Breast epithelium (tissue), 4 donors: ENCODE results near the gene DSG2. TPM values are rescaled to one million over a fixed set of nuclear protein-coding genes. Genes with fewer than 3 reads are reported as not detected.

Experiments
- DNase-seq, 2 donors: peaks; one replicate each; pipeline ENCODE4 v3.0.0-alpha.2; 2019; ENCODE audit warnings: low spot score in 2 of 2
- H3K27ac ChIP-seq, 2 donors: fragments of 200-600 bp; sonication (generic) in 1 of 2; one replicate each; pipeline ENCODE4 v1.5.1; 2016 to 2019; ENCODE audit warnings: mild to moderate bottlenecking in 1 of 2
- H3K27me3 ChIP-seq, 2 donors: fragments of 200-600 bp; sonication (generic) in 1 of 2; one replicate each; pipeline versions ENCODE4 v1.5.1 to v1.6.0; 2017 to 2019; ENCODE audit warnings: control low read depth in 1 of 2, mild to moderate bottlenecking in 1 of 2
- H3K36me3 ChIP-seq: fragments of 200-600 bp; one replicate; pipeline ENCODE4 v1.5.1; 2019
- H3K4me1 ChIP-seq, 2 donors: fragments of 200-600 bp; sonication (generic); one replicate each; pipeline ENCODE4 v1.5.1; 2016 to 2019; ENCODE audit warnings: control low read depth in 1 of 2
- H3K4me3 ChIP-seq, 3 donors: fragments of 200-600 bp; sonication (generic); 1 replicate in 2 of 3; 2 replicates in 1 of 3; pipeline ENCODE4 v1.5.1; 2016 to 2019; ENCODE audit warnings: mild to moderate bottlenecking in 3 of 3, moderate library complexity in 2 of 3
- H3K9me3 ChIP-seq, 2 donors: fragments of 200-600 bp; sonication (generic) in 1 of 2; one replicate each; pipeline ENCODE4 v1.5.1; 2016 to 2019; ENCODE audit warnings: control low read depth in 1 of 2
- POLR2A ChIP-seq: fragments of 450-650 bp; IDR thresholded peaks from one replicate; pipeline ENCODE4 v1.6.1; 2016; ENCODE audit warnings: antibody characterized with exemption, mild to moderate bottlenecking, moderate library complexity
- POLR2AphosphoS5 ChIP-seq, 3 donors: sonication (generic); formaldehyde crosslinking; IDR thresholded peaks; one replicate each; pipeline ENCODE4 v1.6.1; 2017; ENCODE audit warnings: antibody characterized with exemption in 3 of 3
- intact Hi-C: fragments of 100-400 bp; cut with DNase I; formaldehyde crosslinking; loops from one replicate; pipeline ENCODE4 v1.15.1; 2023; ENCODE audit warnings: low total_unique reads
- total RNA-seq, 3 donors: library from RNA; depleted of rRNA; stranded (reverse); fragments of >200 nt; gene quantifications; one replicate each; pipeline ENCODE4 v1.1.0, GENCODE V29; 2016
- TF ChIP-seq, protein P1 (sequence below), 3 donors: fragments of 450-650 bp; IDR thresholded peaks; one replicate each; pipeline ENCODE4 v1.5.1; 2016 to 2017; ENCODE audit warnings: antibody characterized with exemption in 3 of 3, mild to moderate bottlenecking in 3 of 3, moderate library complexity in 3 of 3

The DSG2 gene
- total RNA-seq, 3 donors from 2014 or later = 14.1 to 125 (median 61.3) TPM

DNA sequence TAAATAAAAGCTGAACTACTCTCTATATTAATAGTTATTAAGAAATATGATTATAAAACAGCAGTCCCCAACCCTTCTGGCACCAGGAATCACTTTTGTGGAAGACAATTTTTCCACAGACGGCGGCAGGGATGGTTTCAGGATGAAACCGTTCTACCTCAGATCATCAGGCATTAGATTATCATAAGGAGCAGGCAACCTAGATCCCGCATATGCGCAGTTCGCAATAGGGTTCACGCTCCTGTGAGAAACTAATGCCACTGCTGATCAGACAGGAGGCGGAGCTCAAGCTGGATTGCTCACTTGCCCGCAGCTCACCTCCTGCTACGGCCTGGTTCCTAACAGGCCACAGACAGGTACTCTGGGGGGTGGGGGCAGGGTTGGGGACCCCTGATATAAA lies 19.3 kb upstream of the DSG2 start:
- no peaks in the 10 kb centered on the region for H3K4me1 ChIP-seq
- no peaks in the 10 kb centered on the region for H3K9me3 ChIP-seq
- H3K4me3 ChIP-seq = no peak overlapping the region
- no peak overlapping the region for H3K27ac ChIP-seq
- TF ChIP-seq, protein P1, sequence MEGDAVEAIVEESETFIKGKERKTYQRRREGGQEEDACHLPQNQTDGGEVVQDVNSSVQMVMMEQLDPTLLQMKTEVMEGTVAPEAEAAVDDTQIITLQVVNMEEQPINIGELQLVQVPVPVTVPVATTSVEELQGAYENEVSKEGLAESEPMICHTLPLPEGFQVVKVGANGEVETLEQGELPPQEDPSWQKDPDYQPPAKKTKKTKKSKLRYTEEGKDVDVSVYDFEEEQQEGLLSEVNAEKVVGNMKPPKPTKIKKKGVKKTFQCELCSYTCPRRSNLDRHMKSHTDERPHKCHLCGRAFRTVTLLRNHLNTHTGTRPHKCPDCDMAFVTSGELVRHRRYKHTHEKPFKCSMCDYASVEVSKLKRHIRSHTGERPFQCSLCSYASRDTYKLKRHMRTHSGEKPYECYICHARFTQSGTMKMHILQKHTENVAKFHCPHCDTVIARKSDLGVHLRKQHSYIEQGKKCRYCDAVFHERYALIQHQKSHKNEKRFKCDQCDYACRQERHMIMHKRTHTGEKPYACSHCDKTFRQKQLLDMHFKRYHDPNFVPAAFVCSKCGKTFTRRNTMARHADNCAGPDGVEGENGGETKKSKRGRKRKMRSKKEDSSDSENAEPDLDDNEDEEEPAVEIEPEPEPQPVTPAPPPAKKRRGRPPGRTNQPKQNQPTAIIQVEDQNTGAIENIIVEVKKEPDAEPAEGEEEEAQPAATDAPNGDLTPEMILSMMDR (IDR thresholded peaks at IDR 0.05) = no peak
- no peak for TF ChIP-seq POLR2A
- TF ChIP-seq POLR2AphosphoS5 (IDR thresholded peaks at IDR 0.05) = no peak
- no peaks in the 10 kb centered on the region for H3K36me3 ChIP-seq
- DNase-seq = no peak
- H3K27me3 ChIP-seq = no peaks in the 10 kb centered on the region
- intact Hi-C loops = no loop called here

DNA sequence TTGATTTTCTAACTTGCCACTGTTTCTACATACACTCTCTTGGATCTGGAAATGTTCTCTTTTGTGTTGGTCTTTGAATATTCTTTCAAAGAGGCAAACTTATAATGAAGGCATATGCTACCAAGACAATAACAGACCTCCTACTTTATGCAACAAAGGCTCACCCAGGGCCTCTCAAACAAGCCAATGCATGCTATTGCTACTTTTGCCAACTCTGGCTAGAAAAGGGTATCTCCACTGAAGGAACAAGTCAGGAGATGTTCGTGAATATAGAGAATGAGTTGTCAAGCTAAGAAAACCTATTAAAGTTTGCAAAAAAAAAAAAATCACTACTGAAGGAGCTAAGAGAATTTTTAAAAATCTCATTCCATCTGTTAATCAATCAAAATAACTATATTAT lies 15.9 kb upstream of the DSG2 start:
- intact Hi-C loops = no loop called here
- no peaks in the 10 kb centered on the region for H3K9me3 ChIP-seq
- no peak for DNase-seq
- H3K4me3 ChIP-seq = no peak overlapping the region
- H3K36me3 ChIP-seq = no peaks in the 10 kb centered on the region
- no peaks in the 10 kb centered on the region for H3K27me3 ChIP-seq
- TF ChIP-seq POLR2AphosphoS5 (IDR thresholded peaks at IDR 0.05) (no peak), POLR2A (no peak)
- TF ChIP-seq, protein P1 (IDR thresholded peaks at IDR 0.05) = no peak
- H3K4me1 ChIP-seq = no peaks in the 10 kb centered on the region
- no peak overlapping the region for H3K27ac ChIP-seq

DNA sequence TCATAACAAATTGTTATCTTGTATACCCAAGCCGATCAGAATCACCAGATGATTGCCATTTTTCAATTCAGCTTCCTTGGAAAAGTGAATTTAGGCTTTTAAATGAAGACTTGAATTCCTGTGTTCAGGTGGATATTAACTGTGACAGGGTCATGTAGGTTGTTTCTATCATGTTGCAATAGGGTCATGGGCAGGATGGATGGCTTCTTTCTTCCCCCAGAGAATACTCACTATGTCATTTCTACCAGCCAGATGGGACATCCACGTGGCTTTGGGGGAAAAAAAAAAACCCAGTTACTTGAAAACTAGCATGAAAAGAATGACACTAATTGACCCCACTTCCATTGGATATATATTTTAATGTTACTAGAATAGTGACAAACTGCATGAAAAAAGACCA lies 14.6 kb upstream of the DSG2 start:
- H3K9me3 ChIP-seq = no peaks in the 10 kb centered on the region
- intact Hi-C loops = no loop called here
- H3K4me1 ChIP-seq = no peaks in the 10 kb centered on the region
- no peak overlapping the region for H3K27ac ChIP-seq
- TF ChIP-seq, protein P1 (IDR thresholded peaks at IDR 0.05) = no peak
- TF ChIP-seq POLR2AphosphoS5 (IDR thresholded peaks at IDR 0.05) = no peak
- TF ChIP-seq POLR2A = no peak
- no peak overlapping the region for H3K4me3 ChIP-seq
- no peak for DNase-seq
- H3K27me3 ChIP-seq = no peaks in the 10 kb centered on the region
- no peaks in the 10 kb centered on the region for H3K36me3 ChIP-seq

DNA sequence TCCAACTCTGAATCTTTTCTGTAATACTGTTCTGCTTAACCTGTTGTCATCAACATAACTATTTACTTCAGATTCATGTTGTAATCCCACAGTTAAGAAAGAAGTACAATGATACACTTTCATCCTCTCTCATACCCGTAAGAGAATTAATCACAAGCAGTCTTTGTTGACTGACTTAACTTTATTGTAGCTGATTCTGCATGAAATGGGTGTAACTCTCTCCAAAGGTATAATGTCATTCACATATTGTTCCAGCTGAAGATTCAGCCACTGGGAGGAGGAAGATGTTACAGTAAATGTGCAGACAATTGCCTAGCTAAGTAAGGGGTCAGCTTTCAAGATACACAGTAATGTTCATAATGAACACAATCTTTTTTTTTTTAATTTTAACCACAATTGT lies 13.5 kb upstream of the DSG2 start:
- Histone ChIP-seq H3K9me3 (no peaks in the 10 kb centered on the region), H3K27ac (no peak overlapping the region), H3K36me3 (no peaks in the 10 kb centered on the region), H3K4me3 (no peak overlapping the region), H3K4me1 (no peaks in the 10 kb centered on the region), H3K27me3 (no peaks in the 10 kb centered on the region)
- no peak for DNase-seq
- intact Hi-C loops = no loop called here
- TF ChIP-seq POLR2AphosphoS5 (IDR thresholded peaks at IDR 0.05) = no peak
- no peak for TF ChIP-seq POLR2A
- TF ChIP-seq, protein P1 (IDR thresholded peaks at IDR 0.05) = no peak

DNA sequence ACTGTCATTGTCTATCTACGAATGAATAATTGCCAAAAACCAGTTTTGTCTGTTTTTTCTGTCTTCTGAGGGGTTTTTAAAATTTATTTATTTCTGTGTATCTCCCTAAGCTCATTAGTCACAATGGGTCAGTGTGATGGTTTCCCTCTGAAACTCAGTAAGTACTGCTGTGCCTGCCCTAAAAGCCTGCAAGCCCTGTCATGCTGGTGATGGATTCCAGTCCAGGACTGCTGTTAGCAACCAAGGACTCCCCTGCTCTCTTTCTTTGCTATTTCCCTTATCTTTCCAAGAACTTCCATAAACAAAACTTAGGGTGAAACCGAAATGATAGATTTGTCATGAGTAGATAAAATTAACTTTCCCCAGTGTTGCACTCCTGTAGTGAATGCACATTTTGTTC lies 11.8 kb upstream of the DSG2 start:
- Histone ChIP-seq H3K9me3 (no peaks in the 10 kb centered on the region), H3K36me3 (no peaks in the 10 kb centered on the region), H3K27ac (no peak overlapping the region), H3K4me1 (no peaks in the 10 kb centered on the region), H3K27me3 (no peaks in the 10 kb centered on the region), H3K4me3 (no peak overlapping the region)
- no peak for DNase-seq
- intact Hi-C loops = no loop called here
- TF ChIP-seq POLR2AphosphoS5 (IDR thresholded peaks at IDR 0.05) (no peak), POLR2A (no peak)
- TF ChIP-seq, protein P1 (IDR thresholded peaks at IDR 0.05) = no peak
